SK-N-SH treated with all-trans-retinoic acid at 6 μM for 48 hours (cell line): ENCODE results near the gene SLC25A53.

Experiments
- ARNTL ChIP-seq: fragments of 450-650 bp; formaldehyde crosslinking; IDR thresholded peaks from 2 replicates; pipeline ENCODE4 v1.5.0; 2020; ENCODE audit warnings: low read depth, mild to moderate bottlenecking, moderate library complexity, borderline replicate concordance
- PPARA ChIP-seq: fragments of 250-450 bp; sonication (Bioruptor Pico); IDR thresholded peaks from 2 replicates; pipeline ENCODE4 v1.5.0; 2020; ENCODE audit warnings: mild to moderate bottlenecking, borderline replicate concordance
- RARB ChIP-seq: fragments of 250-450 bp; sonication (Bioruptor Pico); IDR thresholded peaks from 2 replicates; pipeline ENCODE4 v1.8.0; 2021; ENCODE audit warnings: mild to moderate bottlenecking, moderate library complexity
- SNAI2 ChIP-seq: fragments of 250-450 bp; sonication (Bioruptor Pico); IDR thresholded peaks from 2 replicates; pipeline ENCODE4 v1.5.0; 2020; ENCODE audit warnings: mild to moderate bottlenecking, moderate library complexity
- ZNF8 ChIP-seq: fragments of 450-650 bp; formaldehyde crosslinking; IDR thresholded peaks from 2 replicates; pipeline ENCODE4 v1.5.0; 2020; ENCODE audit warnings: mild to moderate bottlenecking, moderate library complexity

- TF ChIP-seq RARB (CRISPR knock-in tag) (no peak), PPARA (CRISPR knock-in tag) (no peak), SNAI2 (no peak), ZNF8 (CRISPR knock-in tag) (no peak), ARNTL (CRISPR knock-in tag) (no peak)
These were observed 48.7 kb upstream of the SLC25A53 start for GRCh38 chrX:104205548-104205947.
